GM18519 (cell line): ENCODE data around the gene VSX2.

Source experiments
- ATAC-seq: cut with Tn5 transposase; IDR thresholded peaks from one replicate; pipeline ENCODE4 v1.9.1; 2021; ENCODE audit warnings: mild to moderate bottlenecking, moderate library complexity; ENCODE audit not compliant: unreplicated experiment, low FRiP score

VSX2 gene

DNA sequence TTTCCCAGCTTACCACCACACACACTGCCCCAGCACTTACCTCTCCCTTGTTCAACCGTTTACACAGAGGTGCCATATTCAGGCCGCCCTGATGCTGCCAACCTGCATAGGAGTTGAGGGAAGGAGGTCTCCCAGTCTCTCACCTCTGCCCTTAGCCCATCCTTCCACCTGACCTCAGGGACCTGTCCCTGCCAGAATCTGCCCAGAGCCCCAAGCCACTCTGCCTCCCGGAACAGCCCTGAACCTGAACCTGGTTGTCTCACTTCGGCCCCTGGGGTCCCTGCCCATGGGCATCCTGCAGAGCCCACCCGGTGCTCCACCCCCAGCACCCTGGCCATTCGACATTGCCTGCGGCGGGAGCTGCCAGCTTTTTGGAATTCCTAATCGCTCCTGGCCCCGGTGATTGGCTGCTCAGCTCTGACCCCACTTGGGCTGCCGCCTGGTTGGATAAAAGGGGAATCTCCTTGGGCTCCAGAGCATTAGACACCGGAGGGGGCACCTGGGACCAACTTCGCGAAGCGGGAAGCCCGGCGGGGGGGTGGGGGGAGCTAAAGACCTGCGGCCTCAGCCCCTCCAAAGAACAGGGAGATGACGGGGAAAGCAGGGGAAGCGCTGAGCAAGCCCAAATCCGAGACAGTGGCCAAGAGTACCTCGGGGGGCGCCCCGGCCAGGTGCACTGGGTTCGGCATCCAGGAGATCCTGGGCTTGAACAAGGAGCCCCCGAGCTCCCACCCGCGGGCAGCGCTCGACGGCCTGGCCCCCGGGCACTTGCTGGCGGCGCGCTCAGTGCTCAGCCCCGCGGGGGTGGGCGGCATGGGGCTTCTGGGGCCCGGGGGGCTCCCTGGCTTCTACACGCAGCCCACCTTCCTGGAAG is at the start of gene VSX2:
TSS of gene VSX2 (plus strand) at position 476 of the 874 bp plus-strand sequence. CDS start at position 589, 113 bp downstream.
- ATAC-seq, result no peak

DNA sequence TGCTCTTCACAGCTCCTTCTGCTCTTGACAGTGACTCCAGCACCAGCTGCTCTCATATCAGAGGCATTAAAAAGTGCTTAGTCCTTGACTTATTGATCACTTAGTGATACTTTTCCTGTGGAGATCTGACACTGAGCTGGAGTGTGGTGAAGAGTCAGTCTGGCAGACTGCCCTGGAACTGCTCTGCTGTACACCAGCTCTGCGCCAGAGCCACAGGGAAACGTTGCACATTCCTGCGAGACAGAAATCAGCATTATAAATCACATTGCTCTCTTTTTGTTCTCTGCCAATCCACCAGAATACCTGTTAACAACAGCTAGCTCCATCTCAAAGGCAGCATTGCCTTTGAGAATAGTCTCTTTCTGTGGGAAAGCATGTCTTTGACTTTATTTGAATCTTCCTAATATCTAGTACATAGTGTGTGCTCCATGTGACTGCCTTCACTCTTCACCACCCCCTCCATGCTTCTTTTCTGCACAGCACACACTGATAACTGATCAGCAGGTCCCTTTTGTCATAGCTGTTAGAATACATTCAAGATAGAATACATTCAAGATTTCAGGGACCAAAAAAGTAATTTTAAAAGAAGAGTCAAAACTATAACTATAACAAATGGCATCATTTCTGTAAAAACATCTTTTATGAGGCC is 48.2 kb upstream of the VSX2 start:
- no peak for ATAC-seq

DNA sequence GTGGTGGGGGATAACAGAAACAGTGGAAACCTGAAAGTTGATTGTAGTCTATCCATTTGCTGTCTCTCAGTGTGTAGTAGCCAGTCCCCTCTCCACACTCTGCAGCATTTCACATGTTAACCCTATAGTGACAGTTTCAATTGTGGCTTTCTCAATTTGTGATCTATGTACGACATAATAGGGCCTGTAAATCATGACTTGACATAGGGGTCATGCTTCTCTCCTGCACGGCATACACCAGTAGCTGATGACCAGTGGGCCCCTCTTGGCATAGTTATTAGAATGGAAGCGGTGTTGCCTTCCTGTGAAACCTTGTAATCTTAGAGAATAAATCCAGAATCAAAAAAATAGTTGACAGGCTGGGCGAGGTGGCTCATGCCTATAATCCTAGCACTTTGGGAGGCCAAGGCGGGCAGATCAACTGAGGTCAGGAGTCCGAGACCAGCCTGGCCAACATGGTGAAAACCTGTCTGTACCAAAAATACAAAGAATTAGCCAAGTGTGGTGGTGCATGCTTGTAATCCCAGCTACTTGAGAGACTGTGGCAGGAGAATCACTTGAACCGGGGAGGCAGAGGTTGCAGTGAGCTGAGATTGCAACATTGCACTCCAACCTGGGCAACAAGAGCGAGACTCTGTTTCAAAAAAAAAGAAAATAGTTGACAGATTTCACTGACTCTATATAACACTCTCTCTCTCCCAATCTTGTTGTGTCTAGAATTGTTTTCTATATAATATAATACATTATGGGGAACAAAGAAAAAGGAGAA is 44.6 kb upstream of the VSX2 start:
- no peak for ATAC-seq

DNA sequence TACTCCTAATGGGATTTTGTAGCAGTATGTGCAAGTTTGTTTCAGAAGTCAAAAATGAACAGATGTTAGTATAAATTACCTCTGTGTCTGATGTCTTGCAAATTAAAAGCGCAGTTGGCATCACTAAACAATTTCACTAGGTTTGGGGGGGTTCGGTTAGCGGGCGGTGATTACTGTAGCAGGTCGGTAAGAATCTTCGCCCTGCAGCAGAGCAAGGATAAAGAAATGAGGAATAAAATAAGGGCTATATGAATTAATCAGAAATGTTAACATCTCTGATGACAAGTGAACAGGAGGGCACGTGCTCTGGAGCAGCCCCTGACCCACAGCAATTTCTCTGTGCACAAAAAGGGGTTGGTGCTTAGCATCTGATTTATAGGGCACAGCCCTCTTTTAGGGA is 43.6 kb upstream of the VSX2 start:
- ATAC-seq, result no peak

DNA sequence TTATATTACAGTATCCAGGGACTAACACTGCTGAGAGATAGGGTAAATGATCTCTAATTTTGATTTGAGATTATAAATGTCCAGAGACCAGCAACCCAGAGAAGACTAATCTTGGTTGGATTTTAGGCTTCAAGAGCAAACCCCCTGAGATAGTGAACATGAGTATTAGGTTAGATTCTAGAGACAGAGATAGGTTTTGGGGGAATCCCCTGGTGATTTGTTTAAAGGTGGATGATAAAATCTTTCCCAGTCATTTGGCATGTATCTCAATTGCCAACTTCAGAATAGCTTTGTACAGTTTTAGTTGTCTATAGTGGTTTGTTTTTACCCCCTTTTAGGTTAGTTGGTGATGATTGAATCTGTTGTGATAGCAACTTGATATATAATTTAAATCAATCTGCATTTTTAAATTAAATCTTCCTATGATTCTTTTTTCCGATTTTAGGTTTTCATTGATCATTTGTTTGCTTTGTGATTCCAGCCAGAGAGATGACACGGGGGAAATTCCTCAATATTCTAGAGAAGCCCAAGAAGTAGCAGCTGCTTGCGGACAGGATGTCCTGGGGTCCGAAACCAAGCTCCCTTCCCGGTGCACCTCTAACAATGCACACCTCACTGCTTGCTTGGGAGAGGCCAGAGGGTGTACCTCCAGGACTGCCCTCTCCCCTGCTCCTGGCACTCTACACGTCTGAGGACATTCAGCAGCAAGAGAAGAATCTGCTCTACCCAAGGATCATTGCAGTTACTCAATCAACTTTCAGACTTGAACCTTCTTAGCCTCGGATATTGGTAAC is 40.6 kb upstream of the VSX2 start:
- ATAC-seq, result no peak

DNA sequence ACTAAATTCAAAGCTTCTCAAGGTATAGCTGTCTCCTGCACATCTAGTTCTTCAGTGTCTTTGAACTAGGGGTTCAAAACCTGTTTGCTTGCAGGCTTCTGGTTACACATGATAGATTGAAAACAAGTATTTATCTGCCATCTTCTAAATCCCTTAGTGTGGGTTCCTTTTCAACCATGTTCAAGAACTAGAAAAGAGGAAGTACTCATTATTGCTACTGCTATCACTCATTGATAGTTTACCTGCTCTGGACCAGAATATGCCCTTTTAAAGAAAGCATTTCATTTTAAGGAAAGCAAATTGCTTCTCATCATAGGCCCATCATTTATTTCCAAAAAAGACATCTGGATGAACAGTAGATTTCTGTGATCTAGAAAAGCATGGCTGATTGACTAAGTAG is 37.1 kb upstream of the VSX2 start:
- no peak for ATAC-seq

DNA sequence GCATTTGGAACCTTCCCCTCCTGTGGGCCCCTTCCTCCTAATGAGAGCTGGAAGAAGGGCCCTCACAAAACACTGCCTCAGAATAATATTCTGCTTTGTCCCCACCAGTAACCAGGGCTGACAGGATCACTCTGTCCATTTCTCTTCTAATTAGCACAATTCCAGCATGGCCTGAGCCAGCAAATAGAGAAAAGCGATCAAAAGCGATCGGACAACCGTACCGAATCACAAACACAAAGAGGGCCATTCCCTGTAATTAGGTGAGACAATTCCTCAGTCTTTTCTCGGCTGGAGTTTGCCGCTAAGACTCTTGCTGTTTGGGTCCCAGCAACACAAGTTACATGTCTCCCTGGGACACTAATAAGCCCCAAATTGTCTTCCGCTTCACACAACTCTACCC is 35.6 kb upstream of the VSX2 start:
- ATAC-seq, result no peak

DNA sequence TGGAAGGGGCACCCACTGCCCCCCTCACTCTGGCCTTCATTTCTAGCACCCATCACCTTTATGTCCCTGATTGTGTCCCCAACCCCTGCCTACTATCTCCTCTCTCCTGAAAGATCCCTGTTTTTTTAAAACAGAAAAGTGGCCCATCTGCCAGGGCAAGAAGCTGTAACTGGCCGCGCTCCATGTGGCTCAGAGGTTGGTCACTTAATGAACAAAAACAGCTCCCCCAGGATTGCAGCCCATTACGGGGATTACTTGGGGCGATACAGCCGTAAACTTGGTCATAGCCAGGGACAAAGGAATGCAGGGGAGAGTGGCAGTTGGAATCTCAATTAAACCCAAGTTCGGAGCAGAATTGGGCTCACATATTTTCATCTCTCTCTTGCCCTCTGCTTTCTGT is 34.8 kb upstream of the VSX2 start:
- no peak for ATAC-seq

DNA sequence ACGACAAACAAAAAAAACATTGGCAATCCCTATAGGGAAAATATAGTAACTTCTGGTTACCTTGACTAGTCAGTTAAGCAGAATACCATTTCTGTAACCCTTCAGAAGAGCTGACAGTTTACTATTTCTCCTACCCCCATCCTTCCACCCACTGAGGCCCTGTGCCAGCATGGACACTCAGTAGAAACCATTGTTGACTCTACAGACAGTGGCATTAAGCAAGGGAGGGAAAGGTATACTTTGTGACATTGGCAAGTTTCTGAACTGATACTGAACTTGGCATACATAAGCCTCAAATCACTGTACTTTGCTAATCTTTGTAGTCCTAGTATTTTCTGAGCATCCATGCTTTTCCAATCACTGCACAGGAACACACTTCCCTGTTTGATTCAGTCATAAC is 33.4 kb upstream of the VSX2 start:
- no peak for ATAC-seq

DNA sequence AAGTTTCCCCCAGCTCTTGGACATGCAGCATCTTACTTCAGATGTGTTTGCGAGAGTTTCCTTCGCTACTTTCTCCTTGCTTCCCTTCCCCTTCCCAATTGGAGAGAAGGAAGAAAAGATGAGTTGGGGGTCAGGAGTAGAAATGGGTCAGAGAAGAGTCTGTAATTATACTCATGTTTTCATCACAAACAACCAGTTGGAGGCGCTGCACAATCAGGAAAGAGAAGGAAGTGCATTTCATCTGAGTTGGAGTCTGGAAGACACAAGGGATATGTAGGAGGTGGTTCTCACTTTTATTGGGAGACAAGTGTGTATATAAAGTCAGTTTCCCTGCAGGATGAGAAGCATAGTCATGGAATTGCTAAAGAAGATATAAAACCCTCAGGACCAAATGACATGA is 31.3 kb upstream of the VSX2 start:
- ATAC-seq, result no peak

DNA sequence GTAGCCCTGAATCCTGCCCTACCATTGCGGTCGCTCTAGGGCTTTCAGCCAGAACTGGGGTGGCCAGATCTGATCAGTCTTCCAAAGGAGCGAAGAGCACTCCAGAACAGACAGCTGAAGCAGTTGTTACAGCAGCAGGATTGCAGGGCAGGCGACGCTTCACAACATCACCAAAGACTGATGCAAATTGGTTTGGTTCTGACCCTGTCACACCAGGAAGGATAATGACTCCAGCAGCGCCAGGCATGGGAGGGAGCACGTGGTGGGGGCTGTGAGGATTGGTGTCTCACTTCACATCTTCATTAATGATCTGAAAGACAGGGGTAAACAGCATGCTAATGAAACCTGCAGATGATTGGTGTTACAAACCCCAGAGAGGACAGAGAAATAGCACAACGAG is 30.6 kb upstream of the VSX2 start:
- no peak for ATAC-seq

DNA sequence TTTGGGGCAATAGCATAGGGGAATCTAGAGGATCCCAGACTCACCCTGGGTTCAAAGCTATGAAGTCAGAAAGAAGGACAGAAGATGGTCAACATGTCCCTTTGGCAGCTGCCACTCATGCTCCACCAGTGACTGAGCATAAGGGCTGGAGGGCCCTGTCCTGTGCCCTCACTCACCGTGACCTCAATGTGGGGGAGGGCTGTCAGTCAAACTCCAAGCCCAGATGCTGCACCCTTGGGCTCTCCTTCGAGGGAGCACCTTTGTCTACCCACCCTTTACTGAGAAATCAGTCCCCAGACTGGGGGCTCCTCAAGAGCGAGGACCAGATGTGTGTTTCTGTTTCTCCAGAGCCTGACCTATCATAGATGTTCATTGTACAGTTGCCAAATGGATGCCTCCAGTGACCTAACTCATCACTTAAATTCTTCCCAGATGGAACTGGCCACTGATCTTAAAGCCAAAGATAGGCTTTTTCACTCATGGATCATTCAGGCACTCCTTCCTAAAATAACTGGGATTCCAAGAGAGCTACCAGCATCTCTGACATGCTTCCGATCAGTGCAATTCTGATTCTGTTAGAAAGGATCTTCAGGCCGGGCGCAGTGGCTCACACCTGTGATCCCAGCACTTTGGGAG is 27.2 kb upstream of the VSX2 start:
- no peak for ATAC-seq

DNA sequence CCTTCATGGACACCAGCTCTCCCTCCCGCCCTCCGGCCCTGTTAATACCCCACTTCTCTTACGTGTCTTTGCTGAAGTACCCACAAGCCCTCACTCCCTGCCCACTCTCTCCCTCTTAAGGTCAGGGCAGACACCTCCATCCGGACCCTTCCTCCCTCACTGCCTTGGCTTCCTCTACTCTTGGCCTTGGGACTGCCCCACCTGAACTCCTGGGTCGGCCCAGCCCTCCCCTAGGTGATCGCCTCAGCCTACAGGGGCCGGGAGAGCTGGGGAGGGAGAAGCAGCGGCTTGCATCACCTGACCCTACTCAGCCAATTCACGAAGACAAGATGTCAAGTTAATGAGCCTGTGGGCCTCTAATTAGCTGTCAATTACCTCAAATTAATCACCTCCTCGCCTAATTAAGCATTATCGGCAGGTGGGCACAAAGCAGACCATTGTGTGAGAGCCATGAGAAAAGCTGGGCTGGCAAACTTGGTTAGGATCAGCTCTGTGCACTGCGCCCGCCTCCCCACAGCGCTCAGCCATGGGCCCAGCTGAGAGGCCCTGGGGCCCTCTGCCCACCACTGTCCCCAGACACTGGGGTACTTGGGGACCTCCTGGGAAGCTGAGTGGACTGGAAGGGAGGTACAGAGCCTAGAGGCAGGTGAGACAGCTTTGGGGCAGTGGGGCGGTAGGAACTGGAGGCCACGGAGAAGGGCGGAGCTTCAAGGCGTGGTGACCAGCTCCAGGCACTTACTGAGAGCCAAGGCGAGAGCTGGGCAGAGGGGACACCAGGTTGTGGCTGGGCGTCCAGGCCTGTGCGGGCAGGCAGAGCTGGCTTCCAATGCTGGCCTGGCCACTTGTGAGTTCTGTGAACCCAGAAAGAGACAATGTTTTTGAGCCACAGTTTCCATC is 25.1 kb upstream of the VSX2 start:
- ATAC-seq, result no peak

DNA sequence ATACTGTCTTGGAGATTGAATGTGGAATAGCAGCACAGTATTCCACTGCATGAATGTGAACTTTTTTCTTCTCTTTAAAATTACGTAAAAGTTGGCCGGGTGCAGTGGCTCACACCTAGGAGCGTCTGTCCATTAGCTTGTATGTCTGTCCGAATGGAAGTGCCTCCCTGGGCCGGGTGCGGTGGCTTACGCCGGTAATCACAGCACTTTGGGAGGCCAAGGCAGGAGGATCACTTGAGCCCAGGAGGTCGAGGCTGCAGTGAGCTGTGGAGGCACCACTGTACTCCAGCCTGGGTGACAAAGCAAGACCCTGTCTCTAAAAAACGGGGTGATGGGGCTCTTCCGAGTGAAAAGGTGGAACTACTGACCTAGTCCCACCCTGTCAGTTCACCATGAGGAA is 22.6 kb upstream of the VSX2 start:
- no peak for ATAC-seq

DNA sequence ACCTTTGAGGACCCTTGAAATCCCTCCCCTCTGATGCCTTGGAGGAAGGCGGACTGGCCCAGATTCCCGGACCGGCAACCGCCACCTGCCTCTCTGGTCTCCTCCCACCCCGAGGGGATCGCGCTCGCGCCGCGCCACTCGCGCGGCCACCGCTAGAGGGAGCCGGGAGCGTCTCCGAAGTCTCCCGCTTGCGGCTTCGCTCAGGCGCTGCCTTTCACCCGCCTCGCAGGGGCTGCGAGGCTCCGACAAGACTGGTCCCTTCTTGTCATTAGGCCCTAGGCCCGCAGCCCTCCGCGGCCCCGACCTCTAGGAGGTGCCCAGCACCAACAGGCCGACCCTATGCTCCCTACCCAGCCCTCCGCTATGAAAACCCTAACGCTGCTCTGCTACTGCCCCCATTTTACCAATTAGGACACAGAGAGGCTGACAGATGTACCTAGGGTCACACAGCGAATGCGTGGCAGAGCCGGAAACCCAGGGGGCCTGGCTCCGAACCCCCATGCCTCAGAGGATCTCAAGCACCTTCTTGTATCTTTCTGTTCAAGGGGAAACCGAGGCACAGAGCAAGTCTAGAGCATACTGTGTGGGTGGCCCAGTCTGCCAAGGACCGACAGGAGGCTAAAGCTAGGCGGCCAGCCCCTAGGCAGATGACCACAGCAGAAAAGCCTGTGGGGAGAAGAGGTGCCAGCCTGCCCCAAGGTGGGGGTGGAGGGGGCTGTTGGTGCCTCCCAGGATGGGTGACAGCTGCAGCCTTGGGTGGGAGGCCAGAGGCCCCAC is 21.4 kb upstream of the VSX2 start:
- no peak for ATAC-seq

DNA sequence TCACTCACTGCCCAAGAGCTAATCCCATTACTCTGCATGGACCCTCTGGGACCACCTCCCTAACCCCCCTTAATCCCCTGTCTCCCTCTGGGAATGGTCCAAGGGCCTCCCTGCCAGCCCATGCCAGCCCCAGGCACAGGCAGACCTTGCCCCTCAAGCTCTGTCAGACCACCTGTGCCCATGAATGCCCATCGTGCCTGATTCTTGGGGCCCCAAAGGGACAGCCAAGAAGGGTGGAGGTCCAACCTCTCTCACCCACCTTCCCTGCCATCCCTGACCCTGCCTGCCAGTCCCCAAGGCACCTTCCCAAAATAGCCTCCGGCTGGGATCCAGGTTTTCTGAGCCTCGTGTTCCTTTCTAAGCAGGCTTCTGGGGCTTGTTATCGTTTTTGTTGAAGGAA is 20.8 kb upstream of the VSX2 start:
- no peak for ATAC-seq

DNA sequence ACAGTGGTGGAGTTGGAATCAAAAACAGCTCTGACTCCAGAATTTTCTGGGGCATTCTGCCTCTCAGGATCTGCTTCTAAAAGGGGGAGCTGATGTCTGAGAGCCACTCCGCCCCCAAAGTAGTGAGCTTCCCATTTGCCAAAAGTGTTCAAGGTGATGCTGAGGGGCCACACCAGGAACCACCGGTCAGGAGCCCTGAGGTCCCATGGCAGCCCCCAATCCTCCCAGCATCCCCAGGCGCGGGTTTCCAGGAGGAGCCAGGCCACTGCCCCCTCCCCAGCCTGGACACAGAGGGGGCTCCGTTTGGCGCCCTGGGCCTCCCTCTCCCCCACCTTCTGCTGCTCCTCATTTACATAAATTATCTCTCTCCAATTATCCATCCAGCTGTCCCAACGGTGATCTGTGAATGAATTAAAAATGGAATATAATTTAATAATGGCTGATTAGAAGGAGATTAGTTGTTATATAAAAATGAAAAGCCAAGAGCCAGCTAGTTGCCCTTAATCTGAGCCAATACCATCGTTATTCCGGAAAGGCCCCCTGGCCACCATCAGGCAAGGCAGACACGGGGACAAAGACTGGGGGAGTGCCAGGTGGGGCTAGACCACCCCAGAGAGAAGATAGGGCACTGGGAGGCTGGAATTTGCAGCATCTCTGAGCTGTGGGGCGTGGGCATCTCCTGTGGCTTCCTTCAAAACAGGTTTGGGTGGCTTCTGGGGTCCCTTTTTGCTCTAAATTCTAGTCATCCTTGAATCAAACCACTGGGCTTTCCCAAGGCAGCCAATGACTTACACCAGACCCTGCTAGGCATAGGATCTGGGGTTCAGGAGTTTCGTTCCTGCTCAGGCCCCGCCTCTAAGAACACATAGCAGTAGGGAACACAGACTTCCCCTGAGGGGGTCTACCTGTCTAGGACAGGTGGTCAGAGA is 19.7 kb upstream of the VSX2 start:
- no peak for ATAC-seq
